ENCODE data around the gene AHCYL1.

Gene AHCYL1

DNA sequence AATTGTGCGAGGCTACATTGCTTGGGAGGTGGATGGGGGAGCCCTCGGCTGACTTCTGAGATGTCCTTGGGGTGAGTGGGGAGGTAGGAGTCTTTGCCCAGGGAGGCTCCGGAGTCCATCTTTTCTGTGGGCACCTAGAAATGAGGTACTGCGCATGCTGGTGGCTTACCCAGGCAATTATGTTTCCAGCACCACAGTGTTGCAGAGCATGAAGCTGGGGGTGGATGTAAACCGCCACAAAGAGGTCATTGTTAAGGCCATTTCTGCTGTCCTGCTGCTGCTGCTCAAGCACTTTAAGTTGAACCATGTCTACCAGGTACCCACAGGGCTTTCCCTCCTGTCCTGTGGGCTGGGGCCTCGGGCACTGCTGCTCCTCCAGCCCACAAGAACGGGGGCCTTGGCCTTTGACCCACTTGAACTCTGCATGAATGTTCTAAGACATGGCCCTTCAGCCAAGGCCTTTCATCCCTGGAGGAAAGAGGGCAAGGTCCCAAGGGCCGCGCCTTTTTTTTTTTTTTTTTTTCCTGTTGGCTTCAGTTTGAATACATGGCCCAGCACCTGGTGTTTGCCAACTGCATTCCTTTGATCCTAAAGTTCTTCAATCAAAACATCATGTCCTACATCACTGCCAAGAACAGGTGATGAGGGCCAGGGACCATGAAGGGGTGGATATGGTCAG lies 64.5 kb downstream of the AHCYL1 start:
- TF ChIP-seq ZNF274 (IDR thresholded peaks at IDR 0.05; ENCODE audit: low read depth, low read length): no peak
- H3K4me3 ChIP-seq (ENCODE audit: low read length): no peak overlapping the region

DNA sequence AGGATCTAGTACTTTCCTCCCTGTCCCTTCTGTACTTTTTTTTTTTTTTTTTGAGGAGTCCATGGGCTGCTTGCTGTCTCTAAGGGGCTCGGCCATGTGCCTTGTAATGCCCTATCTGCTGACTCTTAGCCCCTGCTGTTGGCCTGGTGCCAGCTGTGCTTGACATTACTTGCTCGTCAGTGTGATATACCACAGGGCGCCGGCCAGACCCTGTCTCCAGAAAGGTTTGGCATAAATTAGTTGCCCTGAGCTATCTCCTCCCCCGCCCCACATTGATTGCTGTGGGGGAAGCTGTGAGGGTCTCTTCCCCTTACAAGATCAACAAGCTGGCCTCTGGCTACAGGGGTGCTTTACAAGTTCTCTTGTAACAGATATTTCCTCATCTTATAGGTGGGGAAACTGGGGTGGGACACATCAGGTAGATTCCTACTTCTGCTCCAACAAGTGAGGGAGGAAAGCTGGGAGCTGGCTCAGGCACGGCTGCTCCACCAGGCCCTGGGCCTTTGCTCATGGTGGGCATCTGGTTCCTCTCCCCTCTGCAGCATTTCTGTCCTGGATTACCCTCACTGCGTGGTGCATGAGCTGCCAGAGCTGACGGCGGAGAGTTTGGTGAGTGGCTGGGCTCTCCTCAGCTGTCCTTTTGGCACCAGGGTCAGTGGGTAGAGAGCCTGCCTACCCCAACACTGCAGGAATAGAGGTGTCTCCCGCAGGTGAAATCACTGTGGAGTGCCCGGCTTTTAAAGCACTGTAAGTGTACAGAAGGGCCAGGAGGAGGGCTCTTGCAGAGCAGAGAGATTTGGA lies 65.4 kb downstream of the AHCYL1 start:
- TF ChIP-seq ZNF274 (IDR thresholded peaks at IDR 0.05; ENCODE audit: low read depth, low read length): no peak

GRCh38 chr1:110050602-110051261 lies 66.2 kb downstream of the AHCYL1 start:
- no peak for TF ChIP-seq ZNF274 (IDR thresholded peaks at IDR 0.05; ENCODE audit: low read depth, low read length)
- no peak overlapping the region for H3K4me3 ChIP-seq (ENCODE audit: low read length)

More for the DNA sequence above, 65.4 kb downstream of the AHCYL1 start:
- no peak overlapping the region for H3K4me3 ChIP-seq (ENCODE audit: low read length)

GRCh38 chr1:110051262-110051648 lies 66.7 kb downstream of the AHCYL1 start:
- no peak for TF ChIP-seq ZNF274 (IDR thresholded peaks at IDR 0.05; ENCODE audit: low read depth, low read length)
- no peak overlapping the region for H3K4me3 ChIP-seq (ENCODE audit: low read length)

- no peak overlapping the region for H3K4me3 ChIP-seq (ENCODE audit: low read length)
- no peak for TF ChIP-seq ZNF274 (IDR thresholded peaks at IDR 0.05; ENCODE audit: low read depth, low read length)
Observed at GRCh38 chr1:110053552-110054428, 69.2 kb downstream of the AHCYL1 start.

DNA sequence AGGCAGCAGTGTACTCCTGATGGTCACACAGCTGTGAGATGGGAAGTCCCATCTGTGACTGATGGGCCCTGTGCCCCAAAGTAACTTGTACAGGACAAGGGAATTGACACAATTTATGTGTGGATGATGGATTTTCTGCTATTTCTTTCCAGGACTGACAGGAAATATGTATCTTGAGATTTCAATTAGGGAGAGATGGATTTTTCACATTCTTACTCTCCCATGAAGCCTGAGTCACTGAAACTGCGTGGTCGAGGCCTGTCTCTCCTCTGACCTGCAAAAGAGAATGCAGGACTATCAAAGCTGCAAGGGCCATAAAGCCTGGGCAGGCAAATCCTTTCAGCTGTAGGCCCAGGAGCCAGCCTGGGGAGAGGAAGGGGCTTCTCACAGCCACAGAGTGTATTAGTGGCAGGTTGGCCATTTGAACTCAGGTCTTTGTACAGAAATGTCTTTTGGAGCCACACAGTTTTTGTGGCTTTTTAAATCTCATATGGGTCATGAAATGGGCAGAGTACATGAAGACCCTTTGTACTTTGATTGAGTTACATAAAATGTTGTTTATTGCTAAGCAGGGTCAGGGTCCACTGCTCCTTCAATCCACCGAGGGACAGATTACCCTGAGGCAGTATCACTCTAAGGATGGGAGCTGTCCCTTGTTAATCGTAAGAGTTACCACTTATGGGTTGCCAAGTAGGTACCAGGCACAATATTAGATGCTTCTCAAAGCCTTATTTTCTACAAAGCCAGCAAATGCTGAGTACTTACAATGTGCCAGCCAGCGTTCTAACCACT lies 71.1 kb downstream of the AHCYL1 start:
- TF ChIP-seq ZNF274 (IDR thresholded peaks at IDR 0.05; ENCODE audit: low read depth, low read length): no peak
- no peak overlapping the region for H3K4me3 ChIP-seq (ENCODE audit: low read length)

- no peak overlapping the region for H3K4me3 ChIP-seq (ENCODE audit: low read length)
- TF ChIP-seq ZNF274 (IDR thresholded peaks at IDR 0.05; ENCODE audit: low read depth, low read length): no peak
Observed at GRCh38 chr1:110056285-110056683, 71.7 kb downstream of the AHCYL1 start.

DNA sequence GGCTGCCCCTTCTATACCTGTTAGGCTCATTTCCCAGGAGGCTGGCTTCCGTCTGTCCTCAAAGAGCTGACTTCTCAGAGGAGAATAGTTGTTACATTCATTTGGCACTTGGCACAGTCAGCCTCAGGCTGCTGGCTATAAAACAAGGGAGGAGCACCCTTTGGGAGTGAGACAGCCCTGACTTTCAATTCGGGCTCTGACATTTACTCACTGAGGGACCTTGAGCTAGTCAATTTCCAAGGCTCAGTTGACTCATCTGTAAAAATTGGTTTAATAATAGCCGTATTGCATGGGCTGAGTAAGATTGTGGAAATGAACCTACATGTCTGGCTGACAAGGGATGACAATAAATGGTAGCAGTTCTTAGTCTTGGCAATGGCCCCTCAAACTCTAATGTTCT lies 72.2 kb downstream of the AHCYL1 start:
- TF ChIP-seq ZNF274 (IDR thresholded peaks at IDR 0.05; ENCODE audit: low read depth, low read length): no peak
- H3K4me3 ChIP-seq (ENCODE audit: low read length): no peak overlapping the region

DNA sequence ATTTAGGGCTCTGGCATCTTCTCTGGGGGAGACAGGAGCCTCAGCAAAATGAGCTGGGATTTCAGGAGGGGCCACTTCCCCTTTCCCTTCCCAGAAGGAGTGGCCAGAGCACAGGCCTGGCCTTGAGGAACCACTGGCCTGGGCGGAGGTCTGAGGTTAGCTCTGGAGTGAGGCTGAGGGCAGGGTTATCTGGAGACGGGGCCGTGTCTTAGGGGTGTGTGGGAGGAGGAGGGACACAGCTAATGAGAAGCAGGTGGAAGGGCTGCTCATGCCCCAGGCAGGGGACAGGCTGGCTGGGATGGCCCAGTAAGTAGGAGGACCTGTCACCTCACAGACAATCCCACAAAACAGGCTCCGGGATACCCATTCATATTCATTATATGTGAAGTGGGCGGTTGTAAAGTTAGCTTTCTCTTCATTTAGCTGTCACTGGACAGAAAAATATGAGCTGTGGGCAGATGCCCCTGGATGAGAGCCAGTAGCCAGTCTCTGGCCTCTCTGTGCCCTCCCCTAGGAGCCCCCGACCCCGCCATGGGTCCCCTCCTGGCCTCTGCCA lies 73.5 kb downstream of the AHCYL1 start:
- no peak overlapping the region for H3K4me3 ChIP-seq (ENCODE audit: low read length)
- no peak for TF ChIP-seq ZNF274 (IDR thresholded peaks at IDR 0.05; ENCODE audit: low read depth, low read length)

GRCh38 chr1:110058591-110058990 lies 74.0 kb downstream of the AHCYL1 start:
- no peak for TF ChIP-seq ZNF274 (IDR thresholded peaks at IDR 0.05; ENCODE audit: low read depth, low read length)

DNA sequence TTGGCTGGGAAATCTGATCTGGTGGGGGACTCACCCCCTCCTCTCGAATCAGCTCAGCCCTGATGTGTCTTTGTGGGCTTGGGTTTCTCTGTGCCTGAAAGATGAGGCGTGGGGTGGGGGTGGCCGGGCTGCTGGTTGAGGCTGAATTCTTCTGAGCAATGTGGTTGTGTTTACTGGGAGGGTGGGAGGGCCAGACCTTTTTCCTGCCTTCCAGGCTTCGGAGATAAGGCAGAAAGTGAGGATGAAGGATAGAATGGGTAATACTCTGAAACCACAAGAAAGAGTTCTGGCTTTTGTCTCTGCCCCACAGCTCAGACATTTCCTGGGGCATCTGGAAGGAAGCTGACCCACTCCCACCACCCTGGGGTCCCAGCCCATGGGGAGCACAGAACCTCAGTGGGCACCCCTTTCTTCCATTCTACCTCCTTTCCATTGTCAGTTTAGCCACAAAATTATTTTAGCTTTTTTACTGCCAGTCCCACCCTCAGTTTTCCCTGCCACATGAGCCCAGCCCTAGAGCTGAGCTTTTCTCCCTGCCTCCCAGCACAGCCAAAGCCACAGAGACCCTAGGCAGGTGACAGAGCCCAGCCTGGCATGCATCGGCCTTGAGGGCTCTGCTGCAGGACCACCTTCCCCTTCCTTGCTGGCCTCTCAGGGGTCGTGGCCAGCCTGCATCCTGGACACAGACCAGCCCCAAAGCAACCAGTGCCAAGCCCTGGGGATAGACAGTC lies 74.7 kb downstream of the AHCYL1 start:
- TF ChIP-seq ZNF274 (IDR thresholded peaks at IDR 0.05; ENCODE audit: low read depth, low read length): no peak
- H3K4me3 ChIP-seq (ENCODE audit: low read length): no peak overlapping the region

More at GRCh38 chr1:110058591-110058990, 74.0 kb downstream of the AHCYL1 start:
- H3K4me3 ChIP-seq (ENCODE audit: low read length): no peak overlapping the region

GRCh38 chr1:110060034-110060661 lies 75.6 kb downstream of the AHCYL1 start:
- TF ChIP-seq ZNF274 (IDR thresholded peaks at IDR 0.05; ENCODE audit: low read depth, low read length): no peak
- no peak overlapping the region for H3K4me3 ChIP-seq (ENCODE audit: low read length)
